OCI-LY7 (cell line): ENCODE measurements around the gene ERCC1. TPM values are rescaled to one million over a fixed set of nuclear protein-coding genes. Genes with fewer than 3 reads are reported as not detected.

ENCODE experiments used
- BruUV-seq: library from RNA; stranded (reverse); fragments of 400-500 nt; replicated peaks from 2 replicates; lab custom pipeline; 2021; lab: Mats Ljungman, UMichigan
- CTCF ChIA-PET: fragments of 300-600 bp; sonication (Branson Sonifier 250); formaldehyde crosslinking; loops from one replicate; lab custom pipeline; 2022; ENCODE audit warnings: antibody characterized with exemption; ENCODE audit not compliant: unreplicated experiment; lab: Charles Lee
- POLR2A ChIA-PET: fragments of 300-600 bp; sonication (Branson Sonifier 250); formaldehyde crosslinking; loops from one replicate; lab custom pipeline; 2022; ENCODE audit warnings: antibody characterized with exemption; lab: Charles Lee
- DNase-seq: peaks from one replicate; pipeline ENCODE4 v3.0.0-alpha.2; 2015; ENCODE audit warnings: low spot score
- H2AFZ ChIP-seq: fragments of 200-600 bp; sonication (generic), shearing (Covaris generic); 2 replicates; pipeline ENCODE4 v1.6.1; 2014; ENCODE audit warnings: mild to moderate bottlenecking, antibody characterized with exemption, low read length, moderate library complexity
- H3K27ac ChIP-seq: fragments of 200-600 bp; sonication (generic); 2 replicates; pipeline ENCODE4 v1.5.1; 2014; ENCODE audit warnings: mixed run types, low read depth, mild to moderate bottlenecking, moderate library complexity, low read length, inconsistent platforms; ENCODE audit not compliant: poor library complexity, severe bottlenecking
- H3K36me3 ChIP-seq: fragments of 200-600 bp; sonication (generic); 2 replicates; pipeline ENCODE4 v1.6.1; 2014; ENCODE audit warnings: mild to moderate bottlenecking, antibody characterized with exemption, low read length, moderate library complexity, mixed read lengths; ENCODE audit not compliant: insufficient read depth
- H3K4me1 ChIP-seq: fragments of 200-600 bp; sonication (generic); 2 replicates; pipeline ENCODE4 v1.5.1; 2014; ENCODE audit warnings: mild to moderate bottlenecking, low read length; ENCODE audit not compliant: insufficient read depth, poor library complexity, severe bottlenecking
- H3K4me2 ChIP-seq: fragments of 200-600 bp; sonication (generic); 2 replicates; pipeline ENCODE4 v1.6.1; 2014; ENCODE audit warnings: mild to moderate bottlenecking, low read length
- H3K4me3 ChIP-seq: fragments of 200-600 bp; sonication (generic); 2 replicates; pipeline ENCODE4 v1.5.1; 2014; ENCODE audit warnings: mild to moderate bottlenecking, low read depth, low read length; ENCODE audit not compliant: poor library complexity, severe bottlenecking
- H3K79me2 ChIP-seq: fragments of 200-600 bp; sonication (generic); 2 replicates; pipeline ENCODE4 v1.6.1; 2016; ENCODE audit warnings: low read depth, mild to moderate bottlenecking, low read length, moderate library complexity, mixed read lengths; ENCODE audit not compliant: insufficient read depth
- H3K9me2 ChIP-seq: fragments of 200-600 bp; sonication (generic); 2 replicates; pipeline ENCODE4 v1.6.1; 2016; ENCODE audit warnings: mild to moderate bottlenecking, low read length, mixed read lengths; ENCODE audit not compliant: insufficient read depth
- H3K9me3 ChIP-seq: fragments of 200-600 bp; sonication (generic); 2 replicates; pipeline ENCODE4 v1.6.1; 2014; ENCODE audit warnings: mild to moderate bottlenecking, mixed run types, low read length, mixed read lengths
- H4K20me1 ChIP-seq: fragments of 200-600 bp; sonication (generic); 2 replicates; pipeline ENCODE4 v1.6.1; 2014; ENCODE audit warnings: mild to moderate bottlenecking, antibody characterized with exemption, low read length, moderate library complexity, mixed read lengths; ENCODE audit not compliant: insufficient read depth
- EZH2phosphoT487 ChIP-seq: fragments of 200-600 bp; sonication (generic); IDR thresholded peaks from 2 replicates; pipeline ENCODE4 v1.6.1; 2018; ENCODE audit warnings: low read depth, borderline replicate concordance, mild to moderate bottlenecking, mixed run types, antibody characterized with exemption, low read length, moderate library complexity, mixed read lengths
- intact Hi-C: fragments of 100-400 bp; cut with micrococcal nuclease; formaldehyde crosslinking; loops from one replicate; pipeline ENCODE4 v1.10.0; 2022; ENCODE audit not compliant: unreplicated experiment
- total RNA-seq, 2 experiments: library from RNA; depleted of rRNA in 1 of 2; stranded (reverse); fragments of >200 nt in 1 of 2; shearing (Covaris generic) in 1 of 2; gene quantifications; 2 replicates each; pipeline ENCODE4 v1.2.3, GENCODE V29; 2014 to 2022
- TF ChIP-seq, protein P1 (sequence below): fragments of 200-600 bp; sonication (generic); conservative IDR thresholded peaks from 2 replicates; pipeline ENCODE4 v1.5.1; 2014; ENCODE audit warnings: mild to moderate bottlenecking, antibody characterized with exemption, low read length, moderate library complexity, mixed read lengths

ERCC1 gene
- total RNA-seq, 2 experiments from 2014 or later = 46.2 to 125 TPM

GRCh38 chr19:45471931-45472562 is 48.3 kb upstream of the ERCC1 start:
- intact Hi-C loops = no loop called here
- Histone ChIP-seq H3K27ac (no peak overlapping the region), H2AFZ (no peak overlapping the region), H3K4me1 (peaks cover 27% of the 10 kb centered on the region), H3K79me2 (no peaks in the 10 kb centered on the region; the same call in 1 of the 2 replicates), H3K4me2 (no peak overlapping the region), H4K20me1 (0 out of 2 replicates have a peak, but pooled peaks cover 4% of the 10 kb centered on the region), H3K9me3 (no peaks in the 10 kb centered on the region), H3K36me3 (no peaks in the 10 kb centered on the region), H3K4me3 (no peak overlapping the region), H3K9me2 (no peaks in the 10 kb centered on the region)
- no peak for TF ChIP-seq EZH2phosphoT487
- TF ChIP-seq, protein P1, sequence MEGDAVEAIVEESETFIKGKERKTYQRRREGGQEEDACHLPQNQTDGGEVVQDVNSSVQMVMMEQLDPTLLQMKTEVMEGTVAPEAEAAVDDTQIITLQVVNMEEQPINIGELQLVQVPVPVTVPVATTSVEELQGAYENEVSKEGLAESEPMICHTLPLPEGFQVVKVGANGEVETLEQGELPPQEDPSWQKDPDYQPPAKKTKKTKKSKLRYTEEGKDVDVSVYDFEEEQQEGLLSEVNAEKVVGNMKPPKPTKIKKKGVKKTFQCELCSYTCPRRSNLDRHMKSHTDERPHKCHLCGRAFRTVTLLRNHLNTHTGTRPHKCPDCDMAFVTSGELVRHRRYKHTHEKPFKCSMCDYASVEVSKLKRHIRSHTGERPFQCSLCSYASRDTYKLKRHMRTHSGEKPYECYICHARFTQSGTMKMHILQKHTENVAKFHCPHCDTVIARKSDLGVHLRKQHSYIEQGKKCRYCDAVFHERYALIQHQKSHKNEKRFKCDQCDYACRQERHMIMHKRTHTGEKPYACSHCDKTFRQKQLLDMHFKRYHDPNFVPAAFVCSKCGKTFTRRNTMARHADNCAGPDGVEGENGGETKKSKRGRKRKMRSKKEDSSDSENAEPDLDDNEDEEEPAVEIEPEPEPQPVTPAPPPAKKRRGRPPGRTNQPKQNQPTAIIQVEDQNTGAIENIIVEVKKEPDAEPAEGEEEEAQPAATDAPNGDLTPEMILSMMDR = no peak
- no TSS peak for BruUV-seq
- CTCF ChIA-PET = no interaction called here
- POLR2A ChIA-PET = no interaction called here
- no peak for DNase-seq

DNA sequence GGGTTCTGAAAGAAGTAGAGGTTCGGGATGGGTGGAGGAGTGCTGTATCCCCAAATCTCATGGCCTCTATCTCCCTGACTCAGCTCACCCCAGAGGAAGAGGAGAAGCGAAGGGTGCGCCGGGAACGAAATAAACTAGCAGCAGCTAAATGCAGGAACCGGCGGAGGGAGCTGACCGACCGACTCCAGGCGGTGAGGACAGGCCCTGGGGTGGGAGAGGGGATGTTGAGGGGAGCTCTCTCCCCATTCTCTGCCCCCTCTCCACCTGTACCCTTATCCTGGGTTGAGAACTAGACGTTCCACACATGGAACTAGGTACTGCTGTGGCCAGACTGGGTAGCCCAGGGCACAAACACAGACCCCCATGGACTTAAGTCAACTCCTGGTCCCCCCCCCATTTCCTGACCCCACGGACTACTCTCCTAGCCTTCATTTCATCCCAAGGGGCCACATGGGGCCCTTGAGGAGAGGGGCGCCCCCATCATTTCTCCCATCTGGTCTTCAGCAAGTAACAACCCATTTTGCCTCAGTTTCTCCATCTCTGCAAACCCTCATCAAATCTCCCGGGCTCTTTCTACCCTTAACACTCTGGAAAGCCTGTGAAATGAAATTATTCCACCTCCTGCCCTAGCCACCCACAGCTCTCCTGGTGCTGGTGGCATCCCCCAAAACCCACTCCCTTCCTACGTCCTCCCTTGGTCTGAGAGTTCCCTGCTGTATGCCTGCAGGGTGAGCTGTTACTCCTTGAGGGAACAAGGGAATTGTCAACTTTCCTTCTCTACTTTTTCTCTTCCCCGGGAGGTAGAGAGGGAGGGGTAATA is 47.6 kb upstream of the ERCC1 start:
- peaks cover 30% of the 10 kb centered on the region for H3K4me1 ChIP-seq
- intact Hi-C loops = no loop called here
- no peaks in the 10 kb centered on the region for H3K9me2 ChIP-seq
- H2AFZ ChIP-seq = no peak overlapping the region
- H3K9me3 ChIP-seq = no peaks in the 10 kb centered on the region
- CTCF ChIA-PET = no interaction called here
- H3K4me3 ChIP-seq = no peak overlapping the region
- no peak for TF ChIP-seq EZH2phosphoT487
- TF ChIP-seq, protein P1 = no peak
- BruUV-seq = no TSS peak
- no peaks in the 10 kb centered on the region; the same call in 1 of the 2 replicates for H3K79me2 ChIP-seq
- H4K20me1 ChIP-seq = 0 out of 2 replicates have a peak, but pooled peaks cover 4% of the 10 kb centered on the region
- DNase-seq = no peak
- POLR2A ChIA-PET = no interaction called here
- no peak overlapping the region for H3K27ac ChIP-seq
- no peak overlapping the region for H3K4me2 ChIP-seq
- H3K36me3 ChIP-seq = no peaks in the 10 kb centered on the region
